Colonic mucosa (tissue), 4 donors: ENCODE measurements around the gene AFF3. TPM values are rescaled to one million over a fixed set of nuclear protein-coding genes. Genes with fewer than 3 reads are reported as not detected.

Experiments
- DNase-seq: peaks from one replicate; pipeline ENCODE4 v3.0.0-alpha.2; 2020
- H3K27ac ChIP-seq: fragments of 200-600 bp; one replicate; pipeline ENCODE4 v1.8.0; 2021
- H3K27me3 ChIP-seq: fragments of 200-600 bp; one replicate; pipeline ENCODE4 v1.8.0; 2021
- H3K36me3 ChIP-seq: fragments of 200-600 bp; one replicate; pipeline ENCODE4 v1.8.0; 2021
- H3K4me1 ChIP-seq: fragments of 200-600 bp; one replicate; pipeline ENCODE4 v1.8.0; 2021; ENCODE audit warnings: mild to moderate bottlenecking
- H3K4me3 ChIP-seq: fragments of 200-600 bp; one replicate; pipeline ENCODE4 v1.8.0; 2021
- H3K9ac ChIP-seq, 2 donors: one replicate each; pipeline ENCODE4 v1.7.0; 2013; ENCODE audit warnings: control low read depth in 2 of 2, low read depth in 2 of 2, low read length in 2 of 2
- H3K9me3 ChIP-seq: fragments of 200-600 bp; one replicate; pipeline ENCODE4 v1.8.0; 2021
- intact Hi-C: fragments of 100-400 bp; cut with DNase I; formaldehyde crosslinking; loops from one replicate; pipeline ENCODE4 v1.14.1; 2022
- total RNA-seq, 2 donors: library from RNA; stranded (reverse); fragmentation: NEBNext Ultra II Directional in 1 of 2; extraction: Animal tissue kit (Norgen Biotek cat#: 25700) in 1 of 2; gene quantifications; one replicate each; pipeline ENCODE4 v1.2.1, GENCODE V29; 2021
- TF ChIP-seq, protein P1 (sequence below): fragments of 200-600 bp; IDR thresholded peaks from one replicate; pipeline ENCODE4 v1.8.0; 2022; ENCODE audit warnings: antibody characterized with exemption, mild to moderate bottlenecking
- donor health status: healthy.
- donor health status: DM: no; HTN: no; CAD: no.
- donor health status: DM: no; HTN: no; CAD: no.

AFF3 gene
- total RNA-seq, 2 donors from 2014 or later: 0.86 to 2.6 TPM

DNA sequence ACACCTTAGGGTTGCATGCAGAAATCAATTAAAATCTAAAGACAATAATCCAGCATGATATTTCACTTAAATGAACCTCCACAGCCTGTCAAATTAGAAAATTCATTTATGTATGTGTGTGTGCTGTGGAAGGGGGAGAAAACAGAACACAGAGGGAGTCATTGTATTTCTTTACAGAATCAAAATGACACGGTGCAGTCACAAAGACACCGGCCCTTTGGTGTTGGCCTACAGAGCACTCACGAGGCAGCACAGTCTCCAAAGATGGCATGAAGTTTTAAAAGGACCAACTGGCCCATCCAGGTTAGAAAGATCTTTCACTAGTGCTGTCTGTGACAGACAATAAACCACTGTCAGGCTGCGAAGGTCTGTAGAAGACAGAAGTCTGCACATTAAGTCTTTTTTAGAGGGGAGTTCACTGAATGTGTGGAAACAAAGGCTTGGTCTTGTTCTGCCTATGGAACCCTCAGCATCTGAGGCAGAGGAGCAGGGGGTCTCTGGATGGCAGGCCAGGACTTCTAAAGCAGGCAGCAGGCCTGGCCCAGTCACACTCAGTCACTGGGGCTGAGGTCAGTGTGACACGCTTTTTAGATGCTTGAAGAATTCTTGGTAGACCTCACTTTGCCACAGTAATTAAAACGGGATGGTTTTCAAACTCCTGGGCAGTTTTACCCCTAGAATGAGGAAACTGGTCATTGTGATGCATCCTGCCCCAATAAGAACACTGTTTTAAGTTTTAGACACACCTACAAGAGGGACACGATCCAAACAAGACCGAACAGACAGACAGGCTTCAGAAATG, 184.9 kb downstream of the AFF3 start:
- Histone ChIP-seq H3K4me1 (no peaks in the 10 kb centered on the region), H3K27me3 (no peaks in the 10 kb centered on the region), H3K36me3 (no peaks in the 10 kb centered on the region), H3K4me3 (no peak overlapping the region), H3K27ac (no peak overlapping the region), H3K9ac (no peak overlapping the region), H3K9me3 (no peaks in the 10 kb centered on the region)
- intact Hi-C loops: no loop called here
- TF ChIP-seq, protein P1, sequence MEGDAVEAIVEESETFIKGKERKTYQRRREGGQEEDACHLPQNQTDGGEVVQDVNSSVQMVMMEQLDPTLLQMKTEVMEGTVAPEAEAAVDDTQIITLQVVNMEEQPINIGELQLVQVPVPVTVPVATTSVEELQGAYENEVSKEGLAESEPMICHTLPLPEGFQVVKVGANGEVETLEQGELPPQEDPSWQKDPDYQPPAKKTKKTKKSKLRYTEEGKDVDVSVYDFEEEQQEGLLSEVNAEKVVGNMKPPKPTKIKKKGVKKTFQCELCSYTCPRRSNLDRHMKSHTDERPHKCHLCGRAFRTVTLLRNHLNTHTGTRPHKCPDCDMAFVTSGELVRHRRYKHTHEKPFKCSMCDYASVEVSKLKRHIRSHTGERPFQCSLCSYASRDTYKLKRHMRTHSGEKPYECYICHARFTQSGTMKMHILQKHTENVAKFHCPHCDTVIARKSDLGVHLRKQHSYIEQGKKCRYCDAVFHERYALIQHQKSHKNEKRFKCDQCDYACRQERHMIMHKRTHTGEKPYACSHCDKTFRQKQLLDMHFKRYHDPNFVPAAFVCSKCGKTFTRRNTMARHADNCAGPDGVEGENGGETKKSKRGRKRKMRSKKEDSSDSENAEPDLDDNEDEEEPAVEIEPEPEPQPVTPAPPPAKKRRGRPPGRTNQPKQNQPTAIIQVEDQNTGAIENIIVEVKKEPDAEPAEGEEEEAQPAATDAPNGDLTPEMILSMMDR: no peak
- DNase-seq: no peak

DNA sequence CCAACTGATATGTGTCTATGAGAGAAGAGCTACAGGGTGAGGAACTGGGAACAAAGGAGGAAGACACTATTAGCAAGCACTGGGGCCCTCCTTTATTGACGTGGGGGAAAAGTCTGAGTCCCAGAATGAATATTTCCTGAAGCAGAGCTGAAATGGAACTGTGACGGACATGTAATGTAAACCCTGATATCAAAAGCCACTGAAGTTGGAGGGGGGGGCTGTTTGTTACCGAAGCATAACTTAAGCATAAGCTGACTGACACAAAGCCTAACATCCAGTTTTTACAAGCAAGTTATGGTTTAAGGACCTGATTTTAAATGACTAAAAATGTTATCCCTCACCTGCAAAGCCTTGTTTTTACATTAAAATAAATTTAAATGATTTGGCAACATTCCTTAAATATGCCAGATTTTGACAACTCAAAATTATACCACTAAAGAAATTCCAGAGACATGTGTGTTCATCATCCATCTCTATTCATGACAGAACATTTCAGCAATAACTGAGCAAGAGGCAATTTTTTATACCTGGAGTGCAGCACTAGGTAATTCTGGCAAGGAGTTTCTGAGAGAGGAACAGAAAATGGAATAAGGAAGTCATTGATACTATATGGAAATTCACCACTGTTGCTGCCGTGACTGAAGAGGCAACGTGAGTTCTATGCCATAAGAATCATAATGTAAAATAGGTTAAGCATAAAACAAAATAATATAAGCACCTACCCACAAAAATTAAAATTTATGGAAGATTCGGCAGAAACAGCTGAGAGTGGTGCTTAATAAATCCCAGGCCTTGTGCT, 186.0 kb downstream of the AFF3 start:
- no peak for DNase-seq
- no peak overlapping the region for H3K27ac ChIP-seq
- H3K4me1 ChIP-seq: no peaks in the 10 kb centered on the region
- intact Hi-C loops: no loop called here
- H3K9me3 ChIP-seq: no peaks in the 10 kb centered on the region
- TF ChIP-seq, protein P1: no peak
- no peak overlapping the region for H3K9ac ChIP-seq
- H3K4me3 ChIP-seq: no peak overlapping the region
- H3K36me3 ChIP-seq: no peaks in the 10 kb centered on the region
- H3K27me3 ChIP-seq: no peaks in the 10 kb centered on the region

DNA sequence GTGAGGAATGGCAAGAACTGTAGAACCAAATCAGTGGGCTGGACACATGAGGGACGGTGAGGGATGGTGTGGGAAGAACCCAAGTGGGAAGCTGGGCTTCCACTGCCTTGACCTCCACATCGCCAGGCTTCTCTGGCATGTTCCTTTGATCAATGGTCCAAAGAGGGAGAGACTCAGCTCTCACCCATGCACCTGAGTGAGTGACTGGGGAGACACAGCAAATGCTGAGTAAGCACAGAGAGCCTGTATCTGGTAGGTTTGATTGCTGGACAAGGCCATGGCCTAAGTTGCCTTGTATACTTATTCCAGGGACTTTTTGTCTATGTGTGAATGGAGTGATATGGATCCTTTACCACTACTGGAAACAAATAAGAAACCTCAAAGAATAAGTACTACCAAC, 188.6 kb downstream of the AFF3 start:
- Histone ChIP-seq H3K4me1 (no peaks in the 10 kb centered on the region), H3K27ac (no peak overlapping the region), H3K27me3 (no peaks in the 10 kb centered on the region), H3K9me3 (no peaks in the 10 kb centered on the region), H3K9ac (no peak overlapping the region), H3K36me3 (no peaks in the 10 kb centered on the region), H3K4me3 (no peak overlapping the region)
- TF ChIP-seq, protein P1: no peak
- intact Hi-C loops: no loop called here
- DNase-seq: no peak

DNA sequence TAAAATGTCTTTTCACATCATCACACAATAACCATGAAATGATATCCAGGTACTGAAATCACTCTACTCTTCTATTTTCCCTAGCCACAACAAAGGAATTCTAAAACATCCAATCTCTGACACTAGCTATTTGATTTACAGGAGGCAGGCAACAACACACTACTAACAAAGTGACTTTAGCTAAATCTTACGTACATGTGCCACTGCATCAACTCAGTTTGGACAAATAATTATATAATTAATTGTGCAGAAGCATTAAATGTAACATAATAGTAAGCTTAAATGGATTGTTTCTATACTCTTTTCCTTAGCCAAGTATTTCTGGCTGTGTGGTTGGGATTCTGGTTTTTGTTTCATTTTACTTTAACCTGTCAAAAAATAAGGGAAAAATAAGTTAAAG, 192.4 kb downstream of the AFF3 start:
- H3K36me3 ChIP-seq: no peaks in the 10 kb centered on the region
- no peaks in the 10 kb centered on the region for H3K27me3 ChIP-seq
- H3K4me1 ChIP-seq: no peaks in the 10 kb centered on the region
- no peaks in the 10 kb centered on the region for H3K9me3 ChIP-seq
- TF ChIP-seq, protein P1: no peak
- intact Hi-C loops: no loop called here
- no peak overlapping the region for H3K4me3 ChIP-seq
- no peak overlapping the region for H3K27ac ChIP-seq
- H3K9ac ChIP-seq: no peak overlapping the region
- DNase-seq: no peak

DNA sequence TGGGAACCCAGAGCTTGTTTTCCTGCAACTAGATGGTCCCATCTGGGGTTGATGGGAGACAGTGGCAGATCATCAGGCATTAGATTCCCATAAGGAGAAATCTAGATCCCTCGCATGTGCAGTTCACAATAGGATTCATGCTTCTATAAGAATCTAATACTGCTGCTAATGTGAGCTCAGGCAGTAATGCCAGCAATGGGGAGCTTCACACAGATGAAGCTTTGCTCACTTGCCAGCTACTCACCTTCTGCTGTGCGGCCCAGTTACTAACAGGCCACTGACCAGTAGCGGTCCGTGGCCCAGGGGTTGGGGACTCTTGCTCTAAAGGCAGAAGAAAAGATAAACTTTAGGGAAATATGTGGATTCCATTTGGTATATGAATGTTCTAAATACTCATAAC, 192.9 kb downstream of the AFF3 start:
- Histone ChIP-seq H3K27ac (no peak overlapping the region), H3K36me3 (no peaks in the 10 kb centered on the region), H3K27me3 (no peaks in the 10 kb centered on the region), H3K9me3 (no peaks in the 10 kb centered on the region), H3K9ac (no peak overlapping the region), H3K4me3 (no peak overlapping the region), H3K4me1 (no peaks in the 10 kb centered on the region)
- TF ChIP-seq, protein P1: no peak
- no peak for DNase-seq
- intact Hi-C loops: no loop called here
